Calu3 (cell line): ENCODE data around the gene ENDOU. TPM values are rescaled to one million over a fixed set of nuclear protein-coding genes. Genes with fewer than 3 reads are reported as not detected.

ENCODE experiments used
- BruUV-seq: library from RNA; stranded (reverse); fragments of 400-500 nt; replicated peaks from 2 replicates; lab custom pipeline; 2021; lab: Mats Ljungman, UMichigan
- CTCF ChIA-PET: fragments of 300-600 bp; sonication (Branson Sonifier 250); formaldehyde crosslinking; loops from one replicate; lab custom pipeline; 2022; ENCODE audit warnings: antibody characterized with exemption; lab: Charles Lee
- DNase-seq: peaks from one replicate; pipeline ENCODE4 v3.0.0; 2022
- H3K27ac Mint-ChIP-seq: one replicate; pipeline ENCODE4 v1.8.0; 2022; ENCODE audit warnings: mixed read lengths; ENCODE audit not compliant: unreplicated experiment
- H3K27me3 Mint-ChIP-seq: one replicate; pipeline ENCODE4 v1.8.0; 2022; ENCODE audit warnings: mixed read lengths; ENCODE audit not compliant: unreplicated experiment
- H3K36me3 Mint-ChIP-seq: one replicate; pipeline ENCODE4 v1.8.0; 2022; ENCODE audit warnings: mild to moderate bottlenecking, moderate library complexity, mixed read lengths; ENCODE audit not compliant: insufficient read depth, unreplicated experiment
- H3K4me1 Mint-ChIP-seq: one replicate; pipeline ENCODE4 v1.8.0; 2022; ENCODE audit warnings: mild to moderate bottlenecking, low read depth, mixed read lengths; ENCODE audit not compliant: unreplicated experiment
- H3K4me3 Mint-ChIP-seq: one replicate; pipeline ENCODE4 v1.8.0; 2022; ENCODE audit warnings: mild to moderate bottlenecking, low read depth, moderate library complexity, mixed read lengths; ENCODE audit not compliant: unreplicated experiment
- H3K9me3 Mint-ChIP-seq: one replicate; pipeline ENCODE4 v1.8.0; 2022; ENCODE audit warnings: low read depth, mixed read lengths; ENCODE audit not compliant: unreplicated experiment
- intact Hi-C: fragments of 100-400 bp; cut with micrococcal nuclease; formaldehyde crosslinking; loops from one replicate; pipeline ENCODE4 v1.10.0; 2022; ENCODE audit not compliant: unreplicated experiment
- total RNA-seq: library from RNA; stranded (reverse); gene quantifications from 2 replicates; pipeline ENCODE4 v1.2.3, GENCODE V29; 2022
- TF ChIP-seq, protein P1 (sequence below): fragments of 200-600 bp; IDR thresholded peaks from one replicate; pipeline ENCODE4 v1.8.0; 2022; ENCODE audit warnings: antibody characterized with exemption; ENCODE audit not compliant: unreplicated experiment

ENDOU gene
- total RNA-seq, 1 experiment from 2014 or later, result not detected

GRCh38 chr12:47717046-47717442 lies 8.2 kb downstream of the ENDOU start:
- Mint-ChIP-seq H3K27me3 (no peaks in the 10 kb centered on the region), H3K36me3 (no peaks in the 10 kb centered on the region), H3K9me3 (no peaks in the 10 kb centered on the region), H3K4me3 (no peak overlapping the region), H3K4me1 (peaks cover 6% of the 10 kb centered on the region), H3K27ac (no peak overlapping the region)
- intact Hi-C loops, result no loop called here
- no peak for DNase-seq
- CTCF ChIA-PET, result interaction anchor here (2.3 kb wide), 1 partner anchor 121 kb away, joined by 11 read pairs; no protein-coding TSS in a partner anchor
- TF ChIP-seq, protein P1, sequence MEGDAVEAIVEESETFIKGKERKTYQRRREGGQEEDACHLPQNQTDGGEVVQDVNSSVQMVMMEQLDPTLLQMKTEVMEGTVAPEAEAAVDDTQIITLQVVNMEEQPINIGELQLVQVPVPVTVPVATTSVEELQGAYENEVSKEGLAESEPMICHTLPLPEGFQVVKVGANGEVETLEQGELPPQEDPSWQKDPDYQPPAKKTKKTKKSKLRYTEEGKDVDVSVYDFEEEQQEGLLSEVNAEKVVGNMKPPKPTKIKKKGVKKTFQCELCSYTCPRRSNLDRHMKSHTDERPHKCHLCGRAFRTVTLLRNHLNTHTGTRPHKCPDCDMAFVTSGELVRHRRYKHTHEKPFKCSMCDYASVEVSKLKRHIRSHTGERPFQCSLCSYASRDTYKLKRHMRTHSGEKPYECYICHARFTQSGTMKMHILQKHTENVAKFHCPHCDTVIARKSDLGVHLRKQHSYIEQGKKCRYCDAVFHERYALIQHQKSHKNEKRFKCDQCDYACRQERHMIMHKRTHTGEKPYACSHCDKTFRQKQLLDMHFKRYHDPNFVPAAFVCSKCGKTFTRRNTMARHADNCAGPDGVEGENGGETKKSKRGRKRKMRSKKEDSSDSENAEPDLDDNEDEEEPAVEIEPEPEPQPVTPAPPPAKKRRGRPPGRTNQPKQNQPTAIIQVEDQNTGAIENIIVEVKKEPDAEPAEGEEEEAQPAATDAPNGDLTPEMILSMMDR, result no peak
- no TSS peak for BruUV-seq

GRCh38 chr12:47715877-47716548 lies 9.3 kb downstream of the ENDOU start:
- Mint-ChIP-seq H3K27ac (no peak overlapping the region), H3K9me3 (no peaks in the 10 kb centered on the region), H3K4me3 (no peak overlapping the region), H3K36me3 (no peaks in the 10 kb centered on the region), H3K4me1 (no peaks in the 10 kb centered on the region), H3K27me3 (no peaks in the 10 kb centered on the region)
- TF ChIP-seq, protein P1, result no peak
- intact Hi-C loops, result loop anchor here (1.0 kb wide), 2 partner anchors 63 to 122 kb away; no protein-coding TSS in a partner anchor
- no peak for DNase-seq
- CTCF ChIA-PET, result interaction anchor here (1.0 to 2.3 kb wide), 3 partner anchors 10 to 123 kb away, joined by 3 to 11 read pairs (median 3); partner anchors contain the start of gene RPAP3
- no TSS peak for BruUV-seq

- Mint-ChIP-seq H3K36me3 (no peaks in the 10 kb centered on the region), H3K4me1 (no peaks in the 10 kb centered on the region), H3K4me3 (no peak overlapping the region), H3K27ac (no peak overlapping the region), H3K9me3 (no peaks in the 10 kb centered on the region), H3K27me3 (no peaks in the 10 kb centered on the region)
- BruUV-seq, result no TSS peak
- TF ChIP-seq, protein P1, result peak; percentile 77
- CTCF ChIA-PET, result interaction anchor here (1.0 to 2.3 kb wide), 3 partner anchors 9 to 123 kb away, joined by 3 to 11 read pairs (median 3); partner anchors contain the start of gene RPAP3
- intact Hi-C loops, result loop anchor here (1.0 kb wide), 2 partner anchors 64 to 123 kb away; no protein-coding TSS in a partner anchor
- peak; percentile 61 for DNase-seq
These were observed 9.9 kb downstream of the ENDOU start for GRCh38 chr12:47715393-47715876.

GRCh38 chr12:47714826-47715386 lies 10.4 kb downstream of the ENDOU start:
- Mint-ChIP-seq H3K9me3 (no peaks in the 10 kb centered on the region), H3K27me3 (no peaks in the 10 kb centered on the region), H3K4me1 (no peaks in the 10 kb centered on the region), H3K27ac (no peak overlapping the region), H3K4me3 (no peak overlapping the region), H3K36me3 (no peaks in the 10 kb centered on the region)
- intact Hi-C loops, result loop anchor here (1.0 kb wide), 2 partner anchors 64 to 123 kb away; no protein-coding TSS in a partner anchor
- TF ChIP-seq, protein P1, result no peak
- DNase-seq, result no peak
- CTCF ChIA-PET, result interaction anchor here (1.0 to 2.3 kb wide), 3 partner anchors 9 to 124 kb away, joined by 3 to 11 read pairs (median 3); partner anchors contain the start of gene RPAP3
- BruUV-seq, result no TSS peak
